A549 (cell line): ENCODE data around the gene RTRAF.

Experiments
- HDAC2 ChIP-seq: fragments of 200-600 bp; sonication (generic); IDR thresholded peaks from 2 replicates; pipeline ENCODE4 v1.6.1; 2016
- HOXB13 ChIP-seq: fragments of 250-450 bp; sonication (Bioruptor Pico); IDR thresholded peaks from 2 replicates; pipeline ENCODE4 v1.5.0; 2020; ENCODE audit warnings: low read depth, mild to moderate bottlenecking, moderate library complexity
- MAFK ChIP-seq: fragments of 450-650 bp; IDR thresholded peaks from 2 replicates; pipeline ENCODE4 v1.6.1; 2014; ENCODE audit not compliant: partially characterized antibody
- TF ChIP-seq, protein P1 (sequence below): fragments of >200 bp; sonication (Bioruptor Twin); formaldehyde crosslinking; IDR thresholded peaks from 3 replicates; pipeline ENCODE4 v1.5.1; 2016

DNA sequence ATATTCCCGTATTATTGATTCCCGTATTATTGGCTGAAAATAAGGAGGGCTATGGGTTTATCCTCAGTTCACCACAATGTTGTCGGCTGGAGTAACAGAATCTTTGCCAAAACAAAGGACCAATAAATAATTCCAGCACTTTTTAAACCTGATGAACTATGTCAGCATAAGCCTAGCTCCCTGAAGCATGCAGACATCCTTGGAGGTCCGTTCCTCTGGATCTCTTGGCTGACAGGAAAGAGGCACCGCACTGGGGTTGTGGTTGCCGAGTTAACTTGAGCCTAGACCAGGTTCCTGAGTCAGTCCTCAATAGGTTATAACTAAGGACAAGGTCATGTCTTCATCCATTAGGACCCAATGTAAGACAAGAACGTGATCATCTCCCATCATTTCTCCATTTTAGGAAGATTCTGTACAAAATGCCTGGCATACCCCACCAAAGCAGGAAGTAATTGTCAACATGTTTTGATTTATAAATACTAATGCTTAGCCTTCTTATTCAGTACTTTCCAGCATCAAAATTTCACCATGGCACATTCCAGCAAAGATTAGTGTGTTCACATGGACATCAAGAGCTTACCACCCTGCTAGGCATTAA lies 43.0 kb downstream of the RTRAF start:
- TF ChIP-seq, protein P1, sequence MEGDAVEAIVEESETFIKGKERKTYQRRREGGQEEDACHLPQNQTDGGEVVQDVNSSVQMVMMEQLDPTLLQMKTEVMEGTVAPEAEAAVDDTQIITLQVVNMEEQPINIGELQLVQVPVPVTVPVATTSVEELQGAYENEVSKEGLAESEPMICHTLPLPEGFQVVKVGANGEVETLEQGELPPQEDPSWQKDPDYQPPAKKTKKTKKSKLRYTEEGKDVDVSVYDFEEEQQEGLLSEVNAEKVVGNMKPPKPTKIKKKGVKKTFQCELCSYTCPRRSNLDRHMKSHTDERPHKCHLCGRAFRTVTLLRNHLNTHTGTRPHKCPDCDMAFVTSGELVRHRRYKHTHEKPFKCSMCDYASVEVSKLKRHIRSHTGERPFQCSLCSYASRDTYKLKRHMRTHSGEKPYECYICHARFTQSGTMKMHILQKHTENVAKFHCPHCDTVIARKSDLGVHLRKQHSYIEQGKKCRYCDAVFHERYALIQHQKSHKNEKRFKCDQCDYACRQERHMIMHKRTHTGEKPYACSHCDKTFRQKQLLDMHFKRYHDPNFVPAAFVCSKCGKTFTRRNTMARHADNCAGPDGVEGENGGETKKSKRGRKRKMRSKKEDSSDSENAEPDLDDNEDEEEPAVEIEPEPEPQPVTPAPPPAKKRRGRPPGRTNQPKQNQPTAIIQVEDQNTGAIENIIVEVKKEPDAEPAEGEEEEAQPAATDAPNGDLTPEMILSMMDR, result no peak
- TF ChIP-seq HDAC2 (no peak), HOXB13 (no peak), MAFK (no peak)
